Measurements from ENCODE around the gene E2F8. TPM values are rescaled to one million over a fixed set of nuclear protein-coding genes. Genes with fewer than 3 reads are reported as not detected.
A peak's percentile ranks its signal among the peaks of the same experiment; 100 is the strongest.

Gene E2F8, protein sequence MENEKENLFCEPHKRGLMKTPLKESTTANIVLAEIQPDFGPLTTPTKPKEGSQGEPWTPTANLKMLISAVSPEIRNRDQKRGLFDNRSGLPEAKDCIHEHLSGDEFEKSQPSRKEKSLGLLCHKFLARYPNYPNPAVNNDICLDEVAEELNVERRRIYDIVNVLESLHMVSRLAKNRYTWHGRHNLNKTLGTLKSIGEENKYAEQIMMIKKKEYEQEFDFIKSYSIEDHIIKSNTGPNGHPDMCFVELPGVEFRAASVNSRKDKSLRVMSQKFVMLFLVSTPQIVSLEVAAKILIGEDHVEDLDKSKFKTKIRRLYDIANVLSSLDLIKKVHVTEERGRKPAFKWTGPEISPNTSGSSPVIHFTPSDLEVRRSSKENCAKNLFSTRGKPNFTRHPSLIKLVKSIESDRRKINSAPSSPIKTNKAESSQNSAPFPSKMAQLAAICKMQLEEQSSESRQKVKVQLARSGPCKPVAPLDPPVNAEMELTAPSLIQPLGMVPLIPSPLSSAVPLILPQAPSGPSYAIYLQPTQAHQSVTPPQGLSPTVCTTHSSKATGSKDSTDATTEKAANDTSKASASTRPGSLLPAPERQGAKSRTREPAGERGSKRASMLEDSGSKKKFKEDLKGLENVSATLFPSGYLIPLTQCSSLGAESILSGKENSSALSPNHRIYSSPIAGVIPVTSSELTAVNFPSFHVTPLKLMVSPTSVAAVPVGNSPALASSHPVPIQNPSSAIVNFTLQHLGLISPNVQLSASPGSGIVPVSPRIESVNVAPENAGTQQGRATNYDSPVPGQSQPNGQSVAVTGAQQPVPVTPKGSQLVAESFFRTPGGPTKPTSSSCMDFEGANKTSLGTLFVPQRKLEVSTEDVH
- polyA plus RNA-seq (2013), result 2.7 TPM

DNA sequence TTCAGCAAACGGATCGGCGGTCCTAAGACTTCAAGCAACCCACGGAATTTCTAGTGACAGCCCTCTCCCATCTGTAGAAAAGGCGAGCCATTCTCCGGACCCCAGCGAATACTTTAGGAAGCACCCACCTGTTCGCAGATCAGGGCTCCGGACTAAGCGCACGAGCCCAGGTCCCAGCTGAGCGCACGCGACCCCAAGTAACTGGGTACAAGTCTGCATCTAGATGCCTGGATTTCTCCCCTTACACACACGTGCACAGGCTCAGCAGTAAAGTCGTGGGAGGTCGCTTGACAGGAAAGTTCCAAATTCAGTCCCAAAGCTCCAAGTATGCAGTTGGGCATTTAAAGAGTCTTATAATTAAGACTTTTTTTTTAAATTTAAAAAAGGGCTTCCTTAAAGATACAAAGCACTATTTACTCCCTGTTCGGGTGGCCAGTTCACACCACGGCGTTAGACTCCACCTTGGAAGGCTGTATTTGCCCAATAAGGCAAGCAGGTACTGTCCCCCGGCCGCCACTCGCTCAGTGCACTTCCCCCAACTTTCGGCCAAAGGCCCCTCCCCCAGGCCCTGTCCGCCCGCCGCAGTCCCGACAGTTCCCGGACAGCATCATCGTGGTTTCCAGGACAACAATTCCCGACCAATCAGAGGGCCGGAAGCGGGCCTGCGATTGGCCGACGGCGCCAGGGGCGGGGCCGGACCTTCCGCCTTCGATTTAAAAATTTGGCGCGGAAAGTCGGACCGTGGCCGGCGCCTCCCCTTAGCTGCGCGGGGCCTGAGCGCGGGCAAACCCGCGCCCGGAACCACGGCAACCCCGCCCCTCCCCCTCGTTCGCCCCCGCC, at the start of gene E2F8:
Gene E2F8, minus strand, starts transcription at position 526 of the 840 bp plus-strand sequence. CDS start 824 bp downstream, outside the sequence.
- CTCF ChIA-PET, result no interaction called here
- peak; percentile 89 to 92 (median 91) for DNase-seq
- no peaks in the 10 kb centered on the region for H3K9me3 ChIP-seq (ENCODE audit: control extremely low read depth in 1 of 5, control insufficient read depth in 4 of 5, insufficient read depth in 2 of 5, low read depth in 1 of 5, low read length in 4 of 5)
- H3K27ac ChIP-seq (ENCODE audit: insufficient read depth in 1 of 2, low read depth in 1 of 2, low read length in 2 of 2, poor library complexity in 1 of 2, severe bottlenecking in 2 of 2), result peak within 1 kb of the TSS in 1 of 2 experiments; percentile 66
- peaks cover 0 to 15% (median 9%) of the 10 kb centered on the region in 5 experiments for H3K27me3 ChIP-seq (replicated peaks in 2 of 5; ENCODE audit: control insufficient read depth in 4 of 5, insufficient read depth in 5 of 5, low read length in 4 of 5)
- peaks cover 2 to 42% (median 24%) of the 10 kb centered on the region in 4 experiments for H3K4me1 ChIP-seq (ENCODE audit: control extremely low read depth in 1 of 4, control insufficient read depth in 4 of 4, insufficient read depth in 4 of 4, low read length in 3 of 4)
- H3K36me3 ChIP-seq (ENCODE audit: control insufficient read depth in 4 of 4, insufficient read depth in 4 of 4, low read length in 3 of 4), result peaks cover 2 to 25% (median 7%) of the 10 kb centered on the region in 4 experiments
- POLR2A ChIA-PET, result interaction anchor here (0.8 kb wide), 1 partner anchor 37 kb away, joined by 3 read pairs; no protein-coding TSS in a partner anchor
- H3K4me3 ChIP-seq (ENCODE audit: control insufficient read depth in 1 of 7, extremely low read depth in 1 of 7, insufficient read depth in 4 of 7, low read depth in 2 of 7, low read length in 6 of 7), result peak within 1 kb of the TSS; percentile 61 to 98 (median 87)
- 0% methylated on average over 44 of the region's 59 CpGs for WGBS (ENCODE audit: insufficient coverage)

DNA sequence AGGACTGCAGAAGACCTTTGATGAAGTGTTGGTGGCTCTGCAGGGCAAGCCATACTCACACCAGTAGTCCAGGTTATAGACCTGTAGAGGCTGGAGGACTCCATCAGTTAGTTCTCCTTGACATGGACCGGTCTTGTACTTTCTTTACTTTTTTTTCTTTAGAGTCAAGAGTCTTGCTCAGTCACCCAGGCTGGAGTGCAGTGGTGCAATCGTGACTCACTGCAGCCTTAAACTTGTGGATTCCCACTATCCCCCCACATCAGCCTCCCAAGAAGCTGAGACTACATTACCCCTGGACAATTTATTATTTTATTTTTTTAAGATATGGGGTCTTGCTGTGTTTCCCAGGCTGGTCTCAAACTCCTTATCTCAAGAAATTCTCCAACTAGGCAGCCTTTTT, 49.6 kb upstream of the E2F8 start:
- Histone ChIP-seq H3K4me3 (ENCODE audit: control insufficient read depth in 1 of 7, extremely low read depth in 1 of 7, insufficient read depth in 4 of 7, low read depth in 2 of 7, low read length in 6 of 7) (no peak overlapping the region), H3K9me3 (ENCODE audit: control extremely low read depth in 1 of 5, control insufficient read depth in 4 of 5, insufficient read depth in 2 of 5, low read depth in 1 of 5, low read length in 4 of 5) (no peaks in the 10 kb centered on the region), H3K27me3 (replicated peaks in 2 of 5; ENCODE audit: control insufficient read depth in 4 of 5, insufficient read depth in 5 of 5, low read length in 4 of 5) (peaks cover 0 to 8% (median 0%) of the 10 kb centered on the region in 5 experiments), H3K4me1 (ENCODE audit: control extremely low read depth in 1 of 4, control insufficient read depth in 4 of 4, insufficient read depth in 4 of 4, low read length in 3 of 4) (no peaks in the 10 kb centered on the region), H3K27ac (ENCODE audit: insufficient read depth in 1 of 2, low read depth in 1 of 2, low read length in 2 of 2, poor library complexity in 1 of 2, severe bottlenecking in 2 of 2) (no peak overlapping the region), H3K36me3 (ENCODE audit: control insufficient read depth in 4 of 4, insufficient read depth in 4 of 4, low read length in 3 of 4) (no peaks in the 10 kb centered on the region)
- WGBS (ENCODE audit: insufficient coverage), result 100% methylated on average over 1 of the region's 2 CpGs
- no peak for DNase-seq
- POLR2A ChIA-PET, result no interaction called here
- CTCF ChIA-PET, result no interaction called here

DNA sequence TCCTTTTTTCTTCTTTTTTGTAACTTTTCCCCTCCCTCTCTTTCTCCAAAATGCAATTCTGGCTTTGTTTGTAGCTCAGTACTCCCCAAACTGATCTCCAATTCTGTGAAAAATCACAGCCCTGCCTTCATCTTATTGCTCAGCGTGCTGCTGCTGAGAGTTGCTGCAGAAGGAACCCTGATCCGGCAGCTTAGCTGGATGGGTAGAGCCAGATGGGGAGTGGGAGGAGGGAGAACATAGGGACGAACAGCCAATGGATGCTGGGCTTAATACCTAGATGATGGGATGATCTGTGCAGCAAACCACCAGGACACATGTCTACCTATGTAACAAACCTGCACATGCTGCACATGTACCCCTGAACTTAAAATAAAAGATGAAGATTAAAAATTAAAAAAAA, 47.5 kb upstream of the E2F8 start:
- no peak for DNase-seq
- H3K9me3 ChIP-seq (ENCODE audit: control extremely low read depth in 1 of 5, control insufficient read depth in 4 of 5, insufficient read depth in 2 of 5, low read depth in 1 of 5, low read length in 4 of 5), result no peaks in the 10 kb centered on the region
- no peaks in the 10 kb centered on the region for H3K36me3 ChIP-seq (ENCODE audit: control insufficient read depth in 4 of 4, insufficient read depth in 4 of 4, low read length in 3 of 4)
- ChIA-PET CTCF (no interaction called here), POLR2A (no interaction called here)
- peaks cover 0 to 6% (median 0%) of the 10 kb centered on the region in 5 experiments for H3K27me3 ChIP-seq (replicated peaks in 2 of 5; ENCODE audit: control insufficient read depth in 4 of 5, insufficient read depth in 5 of 5, low read length in 4 of 5)
- 80% methylated on average over 2 of the region's 3 CpGs for WGBS (ENCODE audit: insufficient coverage)
- H3K4me1 ChIP-seq (ENCODE audit: control extremely low read depth in 1 of 4, control insufficient read depth in 4 of 4, insufficient read depth in 4 of 4, low read length in 3 of 4), result peaks cover 0 to 9% (median 6%) of the 10 kb centered on the region in 4 experiments
- no peak overlapping the region for H3K4me3 ChIP-seq (ENCODE audit: control insufficient read depth in 1 of 7, extremely low read depth in 1 of 7, insufficient read depth in 4 of 7, low read depth in 2 of 7, low read length in 6 of 7)
- H3K27ac ChIP-seq (ENCODE audit: insufficient read depth in 1 of 2, low read depth in 1 of 2, low read length in 2 of 2, poor library complexity in 1 of 2, severe bottlenecking in 2 of 2), result no peak overlapping the region

DNA sequence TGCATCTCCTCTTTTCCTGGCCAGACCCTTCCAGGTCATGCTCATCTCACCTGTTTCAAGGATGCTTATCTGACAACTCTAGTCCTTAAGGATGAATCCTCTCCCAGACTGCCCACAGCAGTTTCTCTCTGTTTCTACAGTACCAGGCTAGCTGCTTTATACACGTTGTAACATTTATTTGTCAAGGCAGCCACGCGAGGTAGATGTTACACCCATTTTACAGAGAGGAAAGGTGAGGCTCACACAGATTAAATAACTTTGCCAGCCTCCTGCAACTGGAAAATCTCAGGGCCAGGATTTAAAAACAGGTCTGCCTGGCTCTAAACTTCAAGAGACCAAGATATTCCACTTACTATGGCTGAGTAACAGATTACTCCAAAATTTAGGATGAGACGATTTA, 45.7 kb upstream of the E2F8 start:
- DNase-seq, result no peak
- POLR2A ChIA-PET, result no interaction called here
- Histone ChIP-seq H3K27ac (ENCODE audit: insufficient read depth in 1 of 2, low read depth in 1 of 2, low read length in 2 of 2, poor library complexity in 1 of 2, severe bottlenecking in 2 of 2) (no peak overlapping the region), H3K9me3 (ENCODE audit: control extremely low read depth in 1 of 5, control insufficient read depth in 4 of 5, insufficient read depth in 2 of 5, low read depth in 1 of 5, low read length in 4 of 5) (no peaks in the 10 kb centered on the region), H3K27me3 (replicated peaks in 2 of 5; ENCODE audit: control insufficient read depth in 4 of 5, insufficient read depth in 5 of 5, low read length in 4 of 5) (peaks cover 0 to 6% (median 0%) of the 10 kb centered on the region in 5 experiments), H3K4me3 (ENCODE audit: control insufficient read depth in 1 of 7, extremely low read depth in 1 of 7, insufficient read depth in 4 of 7, low read depth in 2 of 7, low read length in 6 of 7) (no peak overlapping the region), H3K36me3 (ENCODE audit: control insufficient read depth in 4 of 4, insufficient read depth in 4 of 4, low read length in 3 of 4) (no peaks in the 10 kb centered on the region), H3K4me1 (ENCODE audit: control extremely low read depth in 1 of 4, control insufficient read depth in 4 of 4, insufficient read depth in 4 of 4, low read length in 3 of 4) (peaks cover 0 to 9% (median 6%) of the 10 kb centered on the region in 4 experiments)
- WGBS (ENCODE audit: insufficient coverage), result 100% methylated on average over 4 of the region's 4 CpGs
- CTCF ChIA-PET, result interaction anchor here (1.2 kb wide), 1 partner anchor 12 kb away, joined by 3 read pairs; no protein-coding TSS in a partner anchor

- no peaks in the 10 kb centered on the region for H3K9me3 ChIP-seq (ENCODE audit: control extremely low read depth in 1 of 5, control insufficient read depth in 4 of 5, insufficient read depth in 2 of 5, low read depth in 1 of 5, low read length in 4 of 5)
- WGBS (ENCODE audit: insufficient coverage), result 100% methylated on average over 1 of the region's 3 CpGs
- peaks cover 0 to 5% (median 0%) of the 10 kb centered on the region in 5 experiments for H3K27me3 ChIP-seq (replicated peaks in 2 of 5; ENCODE audit: control insufficient read depth in 4 of 5, insufficient read depth in 5 of 5, low read length in 4 of 5)
- CTCF ChIA-PET, result no interaction called here
- peaks cover 0 to 9% (median 6%) of the 10 kb centered on the region in 4 experiments for H3K4me1 ChIP-seq (ENCODE audit: control extremely low read depth in 1 of 4, control insufficient read depth in 4 of 4, insufficient read depth in 4 of 4, low read length in 3 of 4)
- H3K36me3 ChIP-seq (ENCODE audit: control insufficient read depth in 4 of 4, insufficient read depth in 4 of 4, low read length in 3 of 4), result no peaks in the 10 kb centered on the region
- H3K27ac ChIP-seq (ENCODE audit: insufficient read depth in 1 of 2, low read depth in 1 of 2, low read length in 2 of 2, poor library complexity in 1 of 2, severe bottlenecking in 2 of 2), result no peak overlapping the region
- POLR2A ChIA-PET, result no interaction called here
- no peak for DNase-seq
- H3K4me3 ChIP-seq (ENCODE audit: control insufficient read depth in 1 of 7, extremely low read depth in 1 of 7, insufficient read depth in 4 of 7, low read depth in 2 of 7, low read length in 6 of 7), result no peak overlapping the region
Measured at GRCh38 chr11:19284881-19285280, 44.1 kb upstream of the E2F8 start.

DNA sequence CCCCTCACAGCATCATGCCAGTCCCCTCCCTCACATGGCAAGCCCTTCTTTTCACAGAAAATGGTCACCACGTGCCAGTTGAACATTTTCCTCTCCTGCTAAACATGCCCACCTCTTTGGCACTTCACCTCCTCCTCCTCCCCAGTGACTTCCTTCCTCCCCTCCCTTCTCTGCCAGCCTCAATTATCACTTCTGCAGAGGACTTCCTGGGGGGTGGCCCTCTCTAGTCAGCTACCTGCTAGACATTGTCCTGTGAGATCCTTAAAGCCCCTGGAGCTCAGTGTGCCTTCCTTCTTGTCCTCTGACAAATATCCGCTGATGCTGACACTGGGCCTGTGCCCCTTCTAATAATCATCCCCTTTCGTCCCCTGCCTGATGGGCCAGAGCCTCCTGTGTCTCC, 43.2 kb upstream of the E2F8 start:
- WGBS (ENCODE audit: insufficient coverage), result 63% methylated on average over 3 of the region's 3 CpGs
- ChIA-PET CTCF (no interaction called here), POLR2A (interaction anchor here (0.6 kb wide), 1 partner anchor 1194 kb away, joined by 6 read pairs; no protein-coding TSS in a partner anchor)
- peaks cover 0 to 5% (median 0%) of the 10 kb centered on the region in 5 experiments for H3K27me3 ChIP-seq (replicated peaks in 2 of 5; ENCODE audit: control insufficient read depth in 4 of 5, insufficient read depth in 5 of 5, low read length in 4 of 5)
- no peak overlapping the region for H3K4me3 ChIP-seq (ENCODE audit: control insufficient read depth in 1 of 7, extremely low read depth in 1 of 7, insufficient read depth in 4 of 7, low read depth in 2 of 7, low read length in 6 of 7)
- H3K4me1 ChIP-seq (ENCODE audit: control extremely low read depth in 1 of 4, control insufficient read depth in 4 of 4, insufficient read depth in 4 of 4, low read length in 3 of 4), result peaks cover 0 to 13% (median 8%) of the 10 kb centered on the region in 4 experiments
- no peaks in the 10 kb centered on the region for H3K36me3 ChIP-seq (ENCODE audit: control insufficient read depth in 4 of 4, insufficient read depth in 4 of 4, low read length in 3 of 4)
- DNase-seq, result no peak
- H3K27ac ChIP-seq (ENCODE audit: insufficient read depth in 1 of 2, low read depth in 1 of 2, low read length in 2 of 2, poor library complexity in 1 of 2, severe bottlenecking in 2 of 2), result no peak overlapping the region
- H3K9me3 ChIP-seq (ENCODE audit: control extremely low read depth in 1 of 5, control insufficient read depth in 4 of 5, insufficient read depth in 2 of 5, low read depth in 1 of 5, low read length in 4 of 5), result no peaks in the 10 kb centered on the region
